ENCODE measurements around the gene FAM117A.
"Not testable (repeated sequence)": the region's sequence is repeated elsewhere in the genome, so short reads cannot be mapped to it uniquely, and the experiment has no call there.

The FAM117A gene

DNA sequence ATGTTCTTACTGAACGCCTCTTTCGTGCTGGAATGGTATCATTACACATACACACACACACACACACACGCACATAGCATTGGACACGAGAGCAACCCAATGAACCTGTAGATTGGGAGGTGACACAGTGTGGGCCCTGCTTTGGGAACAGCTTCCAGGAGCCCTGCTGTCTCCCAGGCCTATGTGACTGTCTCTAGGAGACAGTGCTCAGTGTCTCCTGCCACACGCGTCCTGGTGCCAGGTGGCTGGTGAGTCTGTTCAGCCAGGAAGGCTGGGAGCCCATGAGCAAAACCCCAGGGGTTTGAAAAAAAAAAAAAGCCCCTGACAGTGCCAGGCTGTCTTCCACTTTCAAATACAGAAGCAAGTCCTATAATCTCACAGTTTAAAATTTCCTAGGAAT, 83.6 kb downstream of the FAM117A start:
- no peak for DNase-seq (ENCODE audit: low read depth, low spot score)

DNA sequence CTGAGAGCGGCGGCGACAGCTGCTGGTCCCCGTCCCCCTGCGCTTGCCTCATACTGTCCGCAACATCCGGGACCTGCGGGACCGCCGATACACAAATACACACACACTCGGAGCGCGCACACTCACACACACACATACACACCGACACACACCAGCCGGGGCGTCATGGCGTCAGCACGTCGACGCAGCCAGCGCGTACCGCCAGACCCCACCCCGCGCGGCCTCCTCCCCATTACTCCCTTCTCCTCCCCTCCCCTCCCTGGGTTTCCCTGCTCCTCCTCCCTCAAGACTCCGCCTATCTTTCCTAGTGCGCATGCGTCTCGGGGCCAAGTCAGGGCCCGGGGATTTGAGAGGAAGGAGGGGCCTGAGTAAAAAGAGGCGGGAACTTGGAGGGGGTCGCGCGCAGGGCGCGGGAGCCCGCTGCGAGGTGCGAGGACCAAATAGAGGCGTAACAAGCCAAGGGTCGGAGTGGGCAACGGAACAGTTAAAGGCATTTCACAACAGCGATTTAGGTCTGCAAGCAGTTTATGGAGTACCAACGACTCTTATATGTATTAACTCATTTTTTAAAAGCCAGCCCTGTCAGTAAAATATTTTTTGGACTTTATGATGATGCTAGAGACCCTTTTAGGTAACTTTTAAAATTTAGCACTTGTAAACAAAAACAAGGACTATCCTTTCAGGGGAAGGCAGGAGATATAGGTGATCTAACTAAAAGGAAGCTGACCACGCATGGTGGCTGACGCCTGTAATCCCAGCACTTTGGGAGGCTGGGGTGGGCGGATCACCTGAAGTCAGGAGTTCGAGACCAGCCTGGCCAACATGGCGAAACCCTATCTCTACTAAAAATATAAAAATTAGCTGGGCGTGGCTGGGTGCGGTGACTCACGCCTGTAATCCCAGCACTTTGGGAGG, 85.7 kb downstream of the FAM117A start, which contains the start of gene SPOP:
SPOP (minus strand) TSS at position 165 of the 915 bp plus-strand sequence. CDS start 55,287 bp downstream, outside the sequence.
- peak; percentile 97 for DNase-seq (ENCODE audit: low read depth, low spot score)

DNA sequence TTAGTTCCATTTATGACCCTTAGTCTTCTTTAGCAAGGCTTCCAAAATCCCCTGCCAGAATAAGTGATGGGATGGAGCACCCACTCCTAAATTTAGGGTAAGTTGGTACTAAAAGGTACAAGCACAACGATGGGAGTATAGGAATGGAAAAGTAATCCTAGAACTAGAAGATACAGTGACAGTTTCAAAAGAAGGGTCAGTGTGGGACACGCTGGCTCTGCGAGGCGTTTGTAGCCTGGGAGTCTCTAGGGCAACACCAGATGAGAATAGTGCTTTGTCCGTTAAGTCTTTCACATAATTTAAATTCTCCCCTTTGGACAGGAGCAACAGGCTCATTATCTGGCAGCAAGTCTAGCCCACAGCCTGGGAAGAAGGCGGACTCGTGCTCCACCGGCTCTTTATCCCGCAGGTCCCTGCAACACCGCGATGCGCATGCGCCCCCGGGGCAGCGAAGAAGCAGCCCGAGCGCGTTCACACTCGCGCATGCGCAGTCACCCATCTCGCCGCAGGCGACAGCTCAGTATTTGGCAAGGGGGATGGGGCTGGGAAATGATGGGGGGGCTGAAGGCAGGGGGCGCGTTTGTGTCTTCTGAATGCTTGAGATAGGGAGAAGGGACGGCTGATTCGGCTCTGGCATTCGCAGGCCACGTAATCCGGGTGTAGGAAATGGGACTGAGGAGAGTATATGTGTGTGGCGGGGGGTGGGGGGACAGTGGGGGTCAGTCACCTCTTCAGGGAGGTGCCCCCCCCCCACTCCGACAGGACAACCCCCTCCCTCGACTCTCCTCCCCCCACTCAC, 86.6 kb downstream of the FAM117A start:
- DNase-seq (ENCODE audit: low read depth, low spot score), result peak; percentile 92

DNA sequence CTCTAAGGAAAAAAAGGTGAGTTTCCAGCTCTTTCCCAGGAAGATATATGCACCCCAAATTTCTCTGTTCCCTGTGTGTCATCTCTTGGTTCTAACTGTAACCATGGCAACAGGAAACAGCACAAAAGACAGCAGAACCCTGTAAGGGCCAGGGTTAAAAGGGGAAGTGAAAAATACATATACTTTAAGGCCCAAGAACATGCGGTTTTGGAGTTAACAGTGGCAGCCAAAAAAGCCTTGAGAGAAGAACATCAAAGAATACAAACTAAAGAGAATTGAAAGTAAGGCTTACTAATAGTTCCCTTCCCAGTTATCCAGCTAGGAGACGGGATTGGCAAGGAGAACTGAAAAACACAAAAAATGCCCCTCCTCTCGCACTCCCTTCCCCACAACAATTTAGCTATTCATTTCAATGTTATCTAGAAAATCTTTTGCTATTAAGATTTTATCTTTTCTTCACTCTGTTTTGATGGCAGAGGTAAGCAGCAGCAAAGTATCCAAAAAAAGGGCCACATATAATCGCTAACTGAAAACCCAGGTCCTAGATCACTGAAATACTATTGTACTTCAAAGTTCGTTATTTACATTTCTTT, 87.6 kb downstream of the FAM117A start:
- DNase-seq (ENCODE audit: low read depth, low spot score), result no peak

DNA sequence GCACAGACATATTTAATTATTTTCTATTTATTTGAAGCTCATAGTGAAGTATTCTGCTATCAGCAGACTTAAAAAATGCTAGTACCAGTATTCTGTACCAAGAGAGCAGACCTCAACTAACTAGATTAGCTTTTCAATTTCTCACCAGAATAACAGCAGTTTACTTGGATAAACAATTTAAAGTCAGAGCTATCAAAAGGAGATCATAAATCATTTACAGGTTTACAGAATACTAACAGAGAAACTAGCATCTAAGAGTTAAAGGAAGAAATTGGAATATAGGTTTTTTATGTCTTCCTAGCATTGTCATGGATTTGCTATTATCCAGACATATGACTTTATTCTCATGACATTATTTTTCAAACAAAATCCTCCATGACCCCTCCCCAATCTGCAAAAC, 89.4 kb downstream of the FAM117A start:
- DNase-seq (ENCODE audit: low read depth, low spot score), result no peak

DNA sequence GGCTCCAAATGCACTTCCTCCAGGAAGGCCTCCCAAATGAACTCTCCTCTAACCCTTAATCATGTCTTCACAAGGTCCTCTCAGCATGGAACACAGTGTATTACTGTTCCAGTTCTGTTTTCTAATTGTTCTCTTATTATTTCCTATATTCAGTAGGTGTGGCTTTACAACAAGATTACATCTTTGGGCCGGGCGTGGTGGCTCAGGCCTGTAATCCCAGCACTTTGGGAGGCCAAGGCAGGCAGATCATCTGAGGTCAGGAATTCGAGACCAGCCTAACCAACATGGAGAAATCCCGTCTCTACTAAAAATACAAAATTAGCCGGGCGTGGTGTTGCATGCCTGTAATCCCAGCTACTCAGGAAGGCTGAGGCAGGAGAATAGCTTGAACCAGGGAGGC, 90.3 kb downstream of the FAM117A start:
- DNase-seq (ENCODE audit: low read depth, low spot score), result not testable (repeated sequence)

DNA sequence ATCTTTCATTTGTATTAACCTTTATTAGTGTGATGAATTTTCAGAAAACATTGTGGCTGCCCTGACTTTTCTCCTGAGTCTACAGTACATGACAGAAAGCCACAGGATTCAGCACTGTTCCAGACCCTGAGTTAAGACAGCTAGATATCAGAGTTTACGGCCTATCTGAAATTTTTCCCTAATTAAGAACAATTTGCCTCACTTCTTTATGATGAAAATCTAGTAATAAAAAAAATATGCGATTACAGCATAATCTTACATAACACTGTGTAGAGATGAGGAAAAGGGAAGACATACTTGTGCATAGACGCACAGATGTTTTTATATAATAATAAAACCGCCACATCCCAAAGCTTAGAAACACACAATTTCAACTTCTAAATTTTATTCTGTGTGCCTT, 93.3 kb downstream of the FAM117A start:
- DNase-seq (ENCODE audit: low read depth, low spot score), result no peak

DNA sequence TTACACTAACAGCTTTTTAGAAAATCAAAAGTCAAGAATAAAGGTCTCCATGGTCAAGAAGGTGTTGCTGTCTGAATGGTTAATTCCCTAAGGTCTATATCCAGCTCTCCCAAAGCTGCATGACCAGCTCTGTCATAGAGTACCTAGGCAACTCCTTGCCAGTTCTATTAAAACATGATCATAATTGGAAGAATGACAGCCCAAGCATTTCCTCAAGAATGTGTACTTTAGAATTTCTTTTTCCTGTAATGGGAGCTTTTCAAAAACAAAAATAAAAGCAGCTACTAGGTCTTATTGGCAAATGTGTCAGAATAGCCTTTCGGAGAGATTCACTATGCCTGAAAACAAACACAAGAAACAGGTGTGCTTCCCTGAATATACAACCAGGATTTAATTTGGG, 93.9 kb downstream of the FAM117A start:
- DNase-seq (ENCODE audit: low read depth, low spot score), result no peak

DNA sequence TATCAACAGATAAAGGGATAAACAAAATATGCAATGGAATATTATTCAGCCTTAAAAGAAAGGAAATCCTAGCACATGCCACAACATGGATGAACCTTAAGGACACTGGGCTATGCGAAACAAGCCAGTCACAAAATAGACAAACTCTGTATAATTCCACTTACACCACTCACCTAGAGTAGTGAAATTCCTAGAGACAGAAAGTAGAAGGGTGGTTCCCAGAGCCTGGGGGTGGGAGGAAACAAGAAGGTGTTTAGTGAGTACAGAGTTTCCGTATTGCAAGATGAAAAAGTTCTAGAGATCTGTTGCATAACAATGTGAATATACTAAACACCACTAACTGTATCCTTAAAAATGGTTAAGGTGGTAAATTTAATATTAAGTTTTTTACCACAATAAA, 96.1 kb downstream of the FAM117A start:
- no peak for DNase-seq (ENCODE audit: low read depth, low spot score)

DNA sequence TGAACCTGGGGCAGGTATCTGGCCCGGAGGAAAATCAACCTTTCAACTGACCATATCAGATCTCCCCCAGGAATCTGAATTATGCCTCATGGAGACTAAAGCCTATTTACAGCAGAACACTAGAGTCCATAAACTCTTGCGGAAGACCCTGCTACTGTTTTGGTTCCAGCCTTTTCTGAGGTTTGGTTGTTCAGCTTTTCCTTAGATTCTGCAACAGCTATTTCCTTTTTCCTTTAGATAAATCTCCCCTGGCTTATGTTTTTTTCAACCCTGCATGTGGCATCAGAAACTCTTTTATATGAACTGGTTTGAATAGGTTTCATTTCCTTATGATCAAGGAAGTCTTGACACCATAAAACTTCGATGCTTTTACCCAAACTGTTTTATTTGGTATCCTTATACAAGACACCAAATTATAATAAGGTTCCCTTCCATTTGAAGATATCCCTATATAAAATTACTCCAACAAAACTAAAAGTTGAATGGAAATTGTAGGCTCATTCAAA, 99.2 kb downstream of the FAM117A start:
- no peak for DNase-seq (ENCODE audit: low read depth, low spot score)
